CD4-positive, alpha-beta T cell treated with Interleukin-10 for 1 hour (primary cell): ENCODE measurements around the gene EFEMP2.

Source experiments
- DNase-seq: peaks from one replicate; pipeline ENCODE4 v3.0.0-alpha.2; 2020

Gene EFEMP2

DNA sequence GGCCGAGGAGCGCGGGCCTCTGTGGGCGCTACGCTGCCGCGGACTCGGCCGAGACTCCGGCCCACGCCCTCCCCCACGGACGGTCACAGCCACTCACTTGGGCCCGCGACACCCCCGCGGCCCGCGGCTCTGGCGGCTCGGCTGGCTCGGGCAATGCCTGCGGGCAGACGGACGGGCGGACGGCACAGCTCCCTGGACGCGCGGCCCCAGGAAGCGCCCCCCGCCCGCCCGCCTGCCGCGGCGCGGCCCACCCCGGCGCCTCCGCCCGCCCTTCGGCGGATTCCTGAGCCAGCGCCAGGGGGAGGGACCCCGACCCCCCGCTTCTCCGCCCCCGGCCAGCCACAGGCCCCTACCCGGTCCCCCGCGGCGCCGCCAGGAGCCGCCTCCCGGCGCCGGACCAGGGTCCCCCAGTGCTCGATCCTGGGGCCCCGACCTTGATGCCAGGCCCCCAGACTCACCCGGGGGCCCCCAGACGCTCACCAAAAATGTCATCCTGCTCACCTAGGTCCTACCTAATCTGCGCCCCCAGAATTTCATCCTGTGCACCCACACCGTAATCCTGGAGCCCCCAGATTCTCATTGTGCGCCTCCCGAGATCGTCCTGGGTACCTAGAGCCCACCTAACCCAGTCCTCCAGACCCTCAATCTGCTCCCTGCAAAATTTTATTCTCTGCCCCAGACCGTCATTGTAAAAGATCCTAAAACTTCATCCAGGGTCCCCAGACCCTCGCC, at the start of gene EFEMP2:
TSS of gene EFEMP2 (minus strand) at position 215 of the 732 bp plus-strand sequence. CDS start 446 bp downstream, outside the sequence.
- no peak for DNase-seq

DNA sequence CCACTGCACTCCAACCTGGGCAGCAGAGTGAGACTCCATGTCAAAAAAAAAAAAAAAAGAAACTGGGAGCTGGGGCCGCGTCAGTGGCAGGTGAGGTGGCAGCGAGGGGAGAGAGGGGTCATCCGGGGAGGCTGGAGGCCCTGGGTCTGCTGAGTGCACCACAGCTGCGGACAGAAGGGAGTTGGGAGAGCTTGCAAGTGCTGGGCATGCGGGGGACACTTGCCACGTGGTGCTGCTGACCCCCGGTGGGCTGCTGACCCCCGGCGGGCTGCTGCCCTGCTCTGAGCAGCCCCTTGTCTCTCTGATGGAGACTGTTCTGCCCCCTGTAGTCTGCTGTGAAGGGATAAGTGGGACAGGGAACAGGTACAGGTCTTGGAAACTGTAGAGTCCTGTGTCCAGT, 49.3 kb upstream of the EFEMP2 start:
- no peak for DNase-seq

GRCh38 chr11:65921033-65921555, 48.5 kb upstream of the EFEMP2 start:
- DNase-seq: no peak

DNA sequence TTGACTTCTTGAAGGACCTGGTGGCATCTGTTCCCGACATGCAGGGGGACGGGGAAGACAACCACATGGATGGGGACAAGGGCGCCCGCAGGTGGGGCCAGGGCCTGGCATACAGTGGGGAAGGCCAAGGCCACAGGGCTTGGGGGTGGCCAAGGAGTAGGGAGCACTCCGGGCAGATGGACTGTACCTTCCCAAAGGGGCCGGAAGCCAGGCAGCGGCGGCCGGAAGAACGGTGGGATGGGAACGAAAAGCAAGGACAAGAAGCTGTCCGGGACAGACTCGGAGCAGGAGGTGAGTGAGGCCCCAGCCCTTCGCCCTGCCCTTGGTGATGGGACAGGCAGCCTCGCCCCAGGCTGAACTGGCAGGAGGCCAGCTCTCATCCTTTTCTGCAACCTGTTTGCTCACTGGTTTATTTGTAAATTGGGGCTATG, 47.8 kb upstream of the EFEMP2 start:
- no peak for DNase-seq

- peak; percentile 71 for DNase-seq
Measured at GRCh38 chr11:65919573-65920371, 47.2 kb upstream of the EFEMP2 start.

GRCh38 chr11:65919141-65919572, 46.6 kb upstream of the EFEMP2 start, which contains the start of gene DRAP1:
Gene DRAP1, plus strand, starts transcription at chr11:65919426. Its CDS starts 76 bp downstream, at chr11:65919502.
- DNase-seq: peak; percentile 98

DNA sequence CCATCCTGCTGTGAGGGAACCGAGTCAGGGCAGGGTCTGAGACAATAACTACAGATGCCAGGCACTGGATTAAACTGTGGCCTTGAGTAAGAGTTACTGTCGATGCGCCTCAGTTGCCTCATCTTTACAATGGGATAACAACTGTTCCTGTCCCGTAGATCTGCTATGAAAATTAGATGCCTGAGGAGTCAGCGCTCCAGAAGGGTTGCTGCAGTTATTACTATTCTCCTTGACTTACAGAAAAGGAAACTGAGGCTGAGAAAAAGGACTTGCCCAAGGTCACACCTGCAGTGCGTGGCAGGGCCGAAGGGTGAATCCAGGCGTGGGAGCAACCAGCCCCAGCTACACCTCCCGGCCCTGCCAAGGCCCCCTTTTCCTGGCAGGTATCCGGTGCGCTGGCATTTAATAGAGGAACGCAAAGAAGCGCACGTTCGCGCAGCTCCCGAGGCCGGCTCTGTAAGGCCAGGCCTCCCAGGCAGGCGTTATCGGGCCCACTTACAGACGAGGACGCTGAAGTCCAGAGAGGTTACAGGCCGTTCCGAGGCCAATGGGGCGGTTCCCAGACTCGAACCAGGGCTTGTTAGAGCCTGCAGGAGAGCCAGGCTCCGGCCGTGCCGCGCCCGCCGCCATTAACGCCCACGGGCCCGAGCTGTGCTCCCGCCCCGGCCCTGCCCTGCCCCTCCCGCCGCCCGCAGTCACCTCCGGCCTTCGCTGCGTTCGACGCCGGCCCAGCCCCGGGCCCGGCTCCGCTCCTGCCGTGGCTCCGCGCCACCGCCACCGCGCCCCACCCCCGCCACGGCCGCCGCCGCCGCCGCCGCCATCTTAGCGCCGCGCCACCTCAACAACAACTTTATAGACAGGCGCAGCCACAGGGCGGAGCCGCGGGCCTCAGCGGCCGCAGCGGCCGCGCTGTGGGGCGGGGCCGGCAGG, 45.9 kb upstream of the EFEMP2 start, which contains the start of gene C11orf68:
TSS of gene C11orf68 (minus strand) at position 852 of the 930 bp plus-strand sequence. CDS start at position 821, 31 bp downstream.
- DNase-seq: no peak

- DNase-seq: no peak
Measured at GRCh38 chr11:65917434-65918210, 45.0 kb upstream of the EFEMP2 start.

GRCh38 chr11:65917077-65917433, 44.5 kb upstream of the EFEMP2 start:
- DNase-seq: no peak

GRCh38 chr11:65916391-65916790, 43.8 kb upstream of the EFEMP2 start:
- no peak for DNase-seq

GRCh38 chr11:65915821-65916251, 43.2 kb upstream of the EFEMP2 start:
- DNase-seq: no peak

DNA sequence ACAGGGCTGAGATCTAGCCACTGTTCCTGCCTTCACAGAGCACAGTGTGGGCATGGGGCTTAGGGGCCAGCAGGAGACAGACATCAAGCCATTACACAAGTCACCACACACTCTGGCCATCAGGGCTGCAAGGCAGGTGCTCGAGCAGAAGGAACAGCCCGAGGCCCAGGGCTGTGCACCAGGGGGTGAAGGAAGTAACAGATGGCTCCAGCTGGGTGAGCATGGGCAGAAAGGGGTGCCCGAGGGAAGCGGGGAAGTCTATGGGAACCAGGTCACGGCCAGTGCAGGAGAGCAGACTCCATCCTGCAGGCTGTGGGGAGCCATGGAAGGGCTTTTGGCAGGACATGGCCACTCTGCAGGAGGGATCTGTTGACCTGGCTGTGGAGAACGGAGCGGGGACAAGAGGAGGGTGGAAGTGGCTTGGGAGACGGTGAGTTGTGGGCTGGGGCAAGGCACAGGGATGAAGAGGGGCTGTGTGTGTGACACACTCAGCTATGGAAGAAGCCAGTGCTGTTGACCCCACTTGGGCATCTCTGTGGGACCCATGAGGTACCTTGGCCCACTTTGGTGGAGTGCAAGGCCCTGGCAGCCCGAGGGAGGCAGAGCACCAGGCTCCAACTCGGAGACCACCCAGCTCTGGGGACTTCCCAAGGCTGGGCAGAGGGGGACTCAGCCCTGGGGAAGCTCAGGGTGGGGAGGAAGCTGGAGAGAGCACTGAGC, 42.7 kb upstream of the EFEMP2 start:
- no peak for DNase-seq

DNA sequence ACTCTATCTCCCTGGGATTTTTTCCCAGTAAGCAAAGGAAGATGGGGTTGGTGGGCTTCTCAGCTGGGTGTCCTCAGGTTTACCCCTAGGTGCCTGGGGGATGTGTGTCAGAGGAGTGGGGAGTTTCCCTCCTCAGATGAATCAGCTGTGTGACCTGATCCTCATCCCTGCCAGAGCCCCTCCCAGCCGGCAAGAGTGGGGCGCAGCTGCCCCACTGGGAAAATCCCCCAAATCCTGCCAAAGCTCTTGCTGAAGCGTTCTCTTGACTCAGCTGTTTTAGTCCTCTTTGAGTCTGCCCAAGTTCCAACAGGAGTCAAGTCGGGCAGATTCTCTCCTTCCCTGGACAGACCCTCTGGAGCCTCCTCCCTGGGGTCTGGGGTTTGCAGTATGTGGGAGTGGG, 40.2 kb upstream of the EFEMP2 start:
- DNase-seq: no peak

DNA sequence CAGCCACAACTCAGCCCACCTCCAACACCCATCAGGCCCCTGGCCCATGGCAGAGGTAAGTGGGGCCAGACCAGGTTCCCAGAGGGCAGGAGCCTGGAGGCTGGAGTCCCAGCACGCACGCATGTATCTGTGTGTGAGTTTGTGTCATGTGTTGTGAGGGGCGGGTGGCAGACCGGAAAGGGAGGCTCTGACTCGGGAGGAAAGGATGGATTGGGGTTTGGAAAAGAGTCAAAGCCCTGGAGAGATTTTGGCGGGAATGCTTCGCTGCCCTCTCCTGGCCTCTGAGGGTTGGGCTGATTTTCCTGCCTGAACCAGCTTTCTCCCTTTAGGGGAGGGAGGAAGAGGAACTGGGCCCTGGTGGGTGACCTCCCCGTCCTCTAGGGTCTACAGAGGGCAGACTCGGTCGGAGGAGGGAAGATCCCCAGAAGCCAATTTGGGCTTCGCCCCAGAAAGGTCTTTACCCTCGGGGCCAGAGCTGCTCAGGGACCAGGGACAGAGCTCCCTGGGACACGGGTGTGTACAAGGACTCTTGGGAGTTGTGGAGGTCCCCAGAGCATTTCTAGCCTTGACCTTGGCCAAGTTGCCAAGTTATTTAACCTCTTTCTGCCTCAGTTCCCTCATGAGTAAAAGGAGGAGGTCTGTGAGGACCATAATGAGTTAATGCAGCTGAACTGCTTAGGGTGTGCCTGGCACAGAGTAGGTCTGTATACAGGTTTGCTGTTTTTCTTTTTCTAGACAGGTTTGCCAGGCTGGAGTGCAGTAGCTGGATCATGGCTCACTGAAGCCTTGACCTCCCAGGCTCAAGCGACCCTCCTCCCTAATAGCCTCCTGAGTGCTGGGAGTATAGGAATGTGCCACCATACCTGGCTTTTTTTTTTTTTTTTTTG, 39.3 kb upstream of the EFEMP2 start:
- no peak for DNase-seq

GRCh38 chr11:65907878-65908277, 35.3 kb upstream of the EFEMP2 start:
- DNase-seq: no peak

GRCh38 chr11:65906602-65907001, 34.0 kb upstream of the EFEMP2 start:
- no peak for DNase-seq

GRCh38 chr11:65903715-65904114, 31.1 kb upstream of the EFEMP2 start:
- DNase-seq: no peak

DNA sequence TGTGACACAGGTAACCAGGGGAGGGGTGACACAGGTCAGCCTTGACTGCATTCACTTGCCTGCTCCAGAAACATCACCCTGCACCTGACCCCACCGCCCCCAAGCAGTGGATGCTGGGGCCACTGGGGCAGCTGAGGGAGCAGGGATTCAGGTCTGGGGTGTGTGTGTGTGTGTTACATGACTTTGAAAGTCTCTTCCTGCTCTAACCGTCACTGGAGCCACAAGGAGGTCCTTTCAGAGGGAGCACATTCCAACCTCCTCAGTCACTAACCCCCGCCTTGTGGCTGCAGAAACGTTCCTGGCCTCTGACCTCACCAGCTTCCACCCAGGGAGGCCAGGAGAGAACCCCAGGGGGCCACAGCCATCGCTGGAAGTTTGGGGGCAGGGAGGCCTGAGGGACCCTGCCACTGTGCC, 30.5 kb upstream of the EFEMP2 start:
- no peak for DNase-seq

GRCh38 chr11:65900899-65901180, 28.2 kb upstream of the EFEMP2 start:
- DNase-seq: no peak
